ENCODE data around the gene PRKAR1B.

- TF ChIP-seq, protein P1, sequence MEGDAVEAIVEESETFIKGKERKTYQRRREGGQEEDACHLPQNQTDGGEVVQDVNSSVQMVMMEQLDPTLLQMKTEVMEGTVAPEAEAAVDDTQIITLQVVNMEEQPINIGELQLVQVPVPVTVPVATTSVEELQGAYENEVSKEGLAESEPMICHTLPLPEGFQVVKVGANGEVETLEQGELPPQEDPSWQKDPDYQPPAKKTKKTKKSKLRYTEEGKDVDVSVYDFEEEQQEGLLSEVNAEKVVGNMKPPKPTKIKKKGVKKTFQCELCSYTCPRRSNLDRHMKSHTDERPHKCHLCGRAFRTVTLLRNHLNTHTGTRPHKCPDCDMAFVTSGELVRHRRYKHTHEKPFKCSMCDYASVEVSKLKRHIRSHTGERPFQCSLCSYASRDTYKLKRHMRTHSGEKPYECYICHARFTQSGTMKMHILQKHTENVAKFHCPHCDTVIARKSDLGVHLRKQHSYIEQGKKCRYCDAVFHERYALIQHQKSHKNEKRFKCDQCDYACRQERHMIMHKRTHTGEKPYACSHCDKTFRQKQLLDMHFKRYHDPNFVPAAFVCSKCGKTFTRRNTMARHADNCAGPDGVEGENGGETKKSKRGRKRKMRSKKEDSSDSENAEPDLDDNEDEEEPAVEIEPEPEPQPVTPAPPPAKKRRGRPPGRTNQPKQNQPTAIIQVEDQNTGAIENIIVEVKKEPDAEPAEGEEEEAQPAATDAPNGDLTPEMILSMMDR (conservative IDR thresholded peaks at IDR 0.05; ENCODE audit: low read depth, low read length): no peak
- no peak for TF ChIP-seq EZH2 (IDR thresholded peaks at IDR 0.05; ENCODE audit: borderline replicate concordance, low read depth, low read length, poor library complexity, severe bottlenecking)
Measured at GRCh38 chr7:569071-569855, 157.8 kb downstream of the PRKAR1B start.

All from A673 (cell line).